Fibroblast of skin of right biceps (primary cell): ENCODE results near the gene STPG2.
"Not testable (repeated sequence)": the region's sequence is repeated elsewhere in the genome, so short reads cannot be mapped to it uniquely, and the experiment has no call there.

Experiments
- DNase-seq: peaks from one replicate; pipeline ENCODE4 v3.0.0-alpha.2; 2013

The STPG2 gene

GRCh38 chr4:97786306-97786920 lies 356.9 kb downstream of the STPG2 start:
- DNase-seq = no peak

GRCh38 chr4:97778174-97778573 lies 365.1 kb downstream of the STPG2 start:
- DNase-seq = no peak

- no peak for DNase-seq
Observed at GRCh38 chr4:97774347-97774989, 368.8 kb downstream of the STPG2 start.

GRCh38 chr4:97770222-97770621 lies 373.1 kb downstream of the STPG2 start:
- no peak for DNase-seq

- no peak for DNase-seq
Observed at GRCh38 chr4:97762115-97762512, 381.2 kb downstream of the STPG2 start.

GRCh38 chr4:97761445-97762114 lies 381.7 kb downstream of the STPG2 start:
- DNase-seq = no peak

GRCh38 chr4:97759785-97760184 lies 383.5 kb downstream of the STPG2 start:
- DNase-seq = no peak

GRCh38 chr4:97752599-97752998 lies 390.7 kb downstream of the STPG2 start:
- DNase-seq = no peak

GRCh38 chr4:97747945-97748344 lies 395.3 kb downstream of the STPG2 start:
- DNase-seq = no peak

- DNase-seq = peak; percentile 1
Observed at GRCh38 chr4:97720869-97721432, 422.3 kb downstream of the STPG2 start.

GRCh38 chr4:97691111-97691605 lies 452.1 kb downstream of the STPG2 start:
- no peak for DNase-seq

- DNase-seq = no peak
Observed at GRCh38 chr4:97670703-97671269, 472.5 kb downstream of the STPG2 start.

GRCh38 chr4:97665553-97665952 lies 477.7 kb downstream of the STPG2 start:
- no peak for DNase-seq

- no peak for DNase-seq
Observed at GRCh38 chr4:97664741-97665140, 478.5 kb downstream of the STPG2 start.

- peak; percentile 17 for DNase-seq
Observed at GRCh38 chr4:97662133-97662532, 481.1 kb downstream of the STPG2 start.

GRCh38 chr4:97656044-97656720 lies 487.1 kb downstream of the STPG2 start:
- peak; percentile 77 for DNase-seq

GRCh38 chr4:97653701-97654100 lies 489.6 kb downstream of the STPG2 start:
- no peak for DNase-seq

GRCh38 chr4:97646997-97647396 lies 496.3 kb downstream of the STPG2 start:
- peak; percentile 52 for DNase-seq

GRCh38 chr4:97645071-97645821 lies 498.0 kb downstream of the STPG2 start:
- no peak for DNase-seq

GRCh38 chr4:97643179-97643578 lies 500.1 kb downstream of the STPG2 start:
- DNase-seq = peak; percentile 1

GRCh38 chr4:97639961-97640360 lies 503.3 kb downstream of the STPG2 start:
- DNase-seq = no peak

GRCh38 chr4:97633831-97634230 lies 509.4 kb downstream of the STPG2 start:
- DNase-seq = not testable (repeated sequence)
